ENCODE measurements around the gene CD36. TPM values are rescaled to one million over a fixed set of nuclear protein-coding genes. Genes with fewer than 3 reads are reported as not detected.

CD36 gene
- total RNA-seq, 1 experiment from 2014 or later = not detected

DNA sequence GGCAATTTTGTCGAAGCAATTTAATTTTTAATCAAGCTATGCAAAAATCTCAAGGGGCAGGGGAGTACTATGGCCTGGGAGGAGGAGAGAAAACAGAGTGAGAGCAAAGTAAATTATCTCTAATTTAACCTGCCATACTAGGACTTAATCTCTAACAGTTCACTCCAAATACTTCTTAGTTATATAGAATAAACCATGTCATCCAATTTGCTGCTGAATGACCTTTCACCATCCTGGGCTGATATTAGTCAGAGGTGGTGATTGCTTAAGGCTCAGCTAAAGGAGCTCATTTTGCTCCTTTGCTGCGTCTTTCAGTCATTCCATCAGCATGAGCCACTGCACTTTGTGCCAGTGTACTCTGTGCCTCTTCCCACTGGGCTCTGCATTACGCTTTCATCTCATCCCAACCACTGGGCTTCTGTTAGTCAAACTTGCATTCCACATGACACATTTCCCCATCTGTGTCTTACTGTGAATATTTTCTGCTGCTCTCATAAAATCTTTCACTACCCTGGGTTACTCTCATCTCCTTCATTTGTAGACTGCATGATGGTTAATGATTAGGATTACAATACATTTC lies 84.3 kb downstream of the CD36 start:
- no peaks in the 10 kb centered on the region for H3K36me3 ChIP-seq (ENCODE audit: low read depth, low read length)
- no TSS peak for BruUV-seq (replicated peaks)
- intact Hi-C loops (cut with micrococcal nuclease) = loop anchor here (2.0 to 10.0 kb wide), 4 partner anchors 18 to 220 kb away; partner anchors contain the start of gene SEMA3C
- H3F3A ChIP-seq (ENCODE audit: low read length, unreplicated experiment) = peaks cover 10% of the 10 kb centered on the region
- CTCF ChIA-PET = interaction anchor here (0.6 kb wide), 3 partner anchors 8 to 295 kb away, joined by 3 to 20 read pairs (median 4); no protein-coding TSS in a partner anchor
- peak overlapping the region; percentile 38; the same call in 1 of the 2 replicates for H3K4me3 ChIP-seq (ENCODE audit: low read length)
- peaks cover 40% of the 10 kb centered on the region for H3K4me1 ChIP-seq (ENCODE audit: insufficient read depth, low read length)
- H3K9me2 ChIP-seq (replicated peaks; ENCODE audit: low read length) = no peaks in the 10 kb centered on the region
- POLR2A ChIA-PET (ENCODE audit: unreplicated experiment) = interaction anchor here (0.6 to 0.7 kb wide), 3 partner anchors 107 to 220 kb away, joined by 3 to 6 read pairs (median 3); no protein-coding TSS in a partner anchor
- ATAC-seq (peak; percentile 98), DNase-seq (peak; percentile 98)
- peak overlapping the region; percentile 79 for H3K4me2 ChIP-seq (ENCODE audit: low read length)
- H4K20me1 ChIP-seq (ENCODE audit: low read length) = no peaks in the 10 kb centered on the region
- peak overlapping the region; percentile 70 for H3K9ac ChIP-seq (ENCODE audit: low read length)
- peak overlapping the region; percentile 98 for H3K27ac ChIP-seq (ENCODE audit: low read length)
- TF ChIP-seq, protein P1, sequence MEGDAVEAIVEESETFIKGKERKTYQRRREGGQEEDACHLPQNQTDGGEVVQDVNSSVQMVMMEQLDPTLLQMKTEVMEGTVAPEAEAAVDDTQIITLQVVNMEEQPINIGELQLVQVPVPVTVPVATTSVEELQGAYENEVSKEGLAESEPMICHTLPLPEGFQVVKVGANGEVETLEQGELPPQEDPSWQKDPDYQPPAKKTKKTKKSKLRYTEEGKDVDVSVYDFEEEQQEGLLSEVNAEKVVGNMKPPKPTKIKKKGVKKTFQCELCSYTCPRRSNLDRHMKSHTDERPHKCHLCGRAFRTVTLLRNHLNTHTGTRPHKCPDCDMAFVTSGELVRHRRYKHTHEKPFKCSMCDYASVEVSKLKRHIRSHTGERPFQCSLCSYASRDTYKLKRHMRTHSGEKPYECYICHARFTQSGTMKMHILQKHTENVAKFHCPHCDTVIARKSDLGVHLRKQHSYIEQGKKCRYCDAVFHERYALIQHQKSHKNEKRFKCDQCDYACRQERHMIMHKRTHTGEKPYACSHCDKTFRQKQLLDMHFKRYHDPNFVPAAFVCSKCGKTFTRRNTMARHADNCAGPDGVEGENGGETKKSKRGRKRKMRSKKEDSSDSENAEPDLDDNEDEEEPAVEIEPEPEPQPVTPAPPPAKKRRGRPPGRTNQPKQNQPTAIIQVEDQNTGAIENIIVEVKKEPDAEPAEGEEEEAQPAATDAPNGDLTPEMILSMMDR (conservative IDR thresholded peaks at IDR 0.05; ENCODE audit: low read depth, low read length) = no peak
- TF ChIP-seq EZH2 (IDR thresholded peaks at IDR 0.05; ENCODE audit: low read length, unreplicated experiment) = no peak
- TF ChIP-seq EZH2phosphoT487 (IDR thresholded peaks at IDR 0.05; ENCODE audit: borderline replicate concordance, low read length) = no peak
- no peak overlapping the region for H2AFZ ChIP-seq (ENCODE audit: low read length)
- no peaks in the 10 kb centered on the region for H3K27me3 ChIP-seq (ENCODE audit: low read length)
- H3K79me2 ChIP-seq (ENCODE audit: low read length) = no peaks in the 10 kb centered on the region
- H3K9me3 ChIP-seq (ENCODE audit: low read length) = no peaks in the 10 kb centered on the region

DNA sequence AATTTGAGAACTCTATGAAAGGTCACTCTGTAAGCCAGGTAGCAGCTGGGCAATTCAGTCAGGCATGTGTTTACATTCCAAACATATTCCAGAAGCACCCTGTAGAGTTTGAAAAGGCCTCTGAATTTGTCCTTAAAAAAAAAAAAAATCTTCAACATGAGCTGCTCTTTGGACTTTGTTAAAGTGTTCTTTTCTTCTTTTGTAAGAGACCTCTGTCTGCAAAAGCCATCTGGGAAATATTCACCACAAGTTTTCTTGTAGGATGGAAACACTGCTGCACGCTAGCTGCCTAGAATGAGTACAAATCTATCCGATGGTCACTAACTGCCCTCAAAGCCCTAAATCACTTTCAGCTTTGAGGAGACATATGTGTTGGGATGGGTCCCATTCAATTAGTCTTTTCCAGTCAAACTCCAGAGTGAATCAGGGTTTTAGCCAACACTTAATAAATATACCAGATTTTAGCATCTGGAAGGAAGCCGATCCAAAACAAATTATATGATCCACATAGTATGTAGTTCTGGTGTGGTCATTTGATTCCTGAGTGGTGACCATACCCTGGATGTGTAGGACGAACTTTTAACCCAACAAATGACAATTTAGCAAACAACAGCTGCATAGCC lies 85.9 kb downstream of the CD36 start:
- Histone ChIP-seq H3F3A (ENCODE audit: low read length, unreplicated experiment) (peaks cover 10% of the 10 kb centered on the region), H2AFZ (ENCODE audit: low read length) (peak overlapping the region; percentile 38), H3K27me3 (ENCODE audit: low read length) (no peaks in the 10 kb centered on the region), H3K4me2 (ENCODE audit: low read length) (peak overlapping the region; percentile 10), H3K4me3 (ENCODE audit: low read length) (no peak overlapping the region), H3K9ac (ENCODE audit: low read length) (no peak overlapping the region), H4K20me1 (ENCODE audit: low read length) (no peaks in the 10 kb centered on the region), H3K79me2 (ENCODE audit: low read length) (no peaks in the 10 kb centered on the region), H3K27ac (ENCODE audit: low read length) (peak overlapping the region; percentile 98), H3K9me2 (replicated peaks; ENCODE audit: low read length) (no peaks in the 10 kb centered on the region), H3K36me3 (ENCODE audit: low read depth, low read length) (no peaks in the 10 kb centered on the region), H3K9me3 (ENCODE audit: low read length) (no peaks in the 10 kb centered on the region), H3K4me1 (ENCODE audit: insufficient read depth, low read length) (peaks cover 40% of the 10 kb centered on the region)
- TF ChIP-seq EZH2 (IDR thresholded peaks at IDR 0.05; ENCODE audit: low read length, unreplicated experiment) (no peak), EZH2phosphoT487 (IDR thresholded peaks at IDR 0.05; ENCODE audit: borderline replicate concordance, low read length) (no peak)
- TF ChIP-seq, protein P1 (conservative IDR thresholded peaks at IDR 0.05; ENCODE audit: low read depth, low read length) = no peak
- DNase-seq (peak; percentile 6), ATAC-seq (no peak)
- CTCF ChIA-PET = no interaction called here
- BruUV-seq (replicated peaks) = no TSS peak
- intact Hi-C loops (cut with micrococcal nuclease) = loop anchor here (10.0 kb wide), 1 partner anchor 190 kb away; the partner anchor contains the start of gene SEMA3C
- POLR2A ChIA-PET (ENCODE audit: unreplicated experiment) = no interaction called here

Measured in PC-3 (cell line).